Measurements from ENCODE around the gene AK1.

DNA sequence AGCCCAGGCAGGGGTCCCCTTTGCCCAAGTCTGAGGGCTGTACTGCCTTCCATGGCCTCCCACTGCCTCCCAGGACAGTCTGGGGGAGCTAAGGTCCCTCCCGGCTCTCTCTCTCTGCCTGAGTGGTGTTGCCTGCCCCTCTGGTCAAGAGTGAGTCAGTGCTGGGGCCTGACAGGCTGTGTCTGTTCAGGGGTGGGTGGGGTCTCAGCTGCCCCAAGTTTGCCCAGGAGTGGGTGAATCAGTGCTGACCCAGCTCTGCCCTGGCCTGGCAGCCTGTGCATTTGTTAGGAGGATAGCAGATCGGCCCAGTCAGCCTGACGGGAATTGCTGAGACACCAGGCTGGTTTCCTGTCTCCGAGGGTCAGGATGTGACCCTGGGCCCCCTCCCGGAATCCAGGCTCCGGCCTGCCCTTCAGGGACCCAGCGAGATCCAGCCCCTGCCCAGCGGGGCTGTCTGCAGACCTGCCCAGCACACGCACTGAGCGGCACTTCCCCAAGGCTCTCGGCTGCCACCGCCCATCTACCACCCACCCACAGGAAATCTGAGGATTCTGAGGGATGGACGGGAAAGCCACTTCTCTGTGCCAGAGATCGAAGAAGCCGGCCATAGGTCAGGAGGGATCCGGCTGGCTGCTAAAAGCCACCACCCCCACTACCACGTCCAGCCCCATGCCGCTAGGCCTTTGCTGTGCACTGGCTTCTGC, 38.9 kb downstream of the AK1 start:
- TF ChIP-seq, protein P1, sequence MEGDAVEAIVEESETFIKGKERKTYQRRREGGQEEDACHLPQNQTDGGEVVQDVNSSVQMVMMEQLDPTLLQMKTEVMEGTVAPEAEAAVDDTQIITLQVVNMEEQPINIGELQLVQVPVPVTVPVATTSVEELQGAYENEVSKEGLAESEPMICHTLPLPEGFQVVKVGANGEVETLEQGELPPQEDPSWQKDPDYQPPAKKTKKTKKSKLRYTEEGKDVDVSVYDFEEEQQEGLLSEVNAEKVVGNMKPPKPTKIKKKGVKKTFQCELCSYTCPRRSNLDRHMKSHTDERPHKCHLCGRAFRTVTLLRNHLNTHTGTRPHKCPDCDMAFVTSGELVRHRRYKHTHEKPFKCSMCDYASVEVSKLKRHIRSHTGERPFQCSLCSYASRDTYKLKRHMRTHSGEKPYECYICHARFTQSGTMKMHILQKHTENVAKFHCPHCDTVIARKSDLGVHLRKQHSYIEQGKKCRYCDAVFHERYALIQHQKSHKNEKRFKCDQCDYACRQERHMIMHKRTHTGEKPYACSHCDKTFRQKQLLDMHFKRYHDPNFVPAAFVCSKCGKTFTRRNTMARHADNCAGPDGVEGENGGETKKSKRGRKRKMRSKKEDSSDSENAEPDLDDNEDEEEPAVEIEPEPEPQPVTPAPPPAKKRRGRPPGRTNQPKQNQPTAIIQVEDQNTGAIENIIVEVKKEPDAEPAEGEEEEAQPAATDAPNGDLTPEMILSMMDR (IDR thresholded peaks at IDR 0.05), result no peak
- peak in 1 of 2 donors; percentile 91 for TF ChIP-seq EP300 (IDR thresholded peaks at IDR 0.05)
- peak in 1 of 2 donors; percentile 22 for TF ChIP-seq POLR2A (IDR thresholded peaks at IDR 0.05)

All from tibial nerve (tissue), 4 donors.